T-cell (primary cell): ENCODE data around the gene AMDHD1. TPM values are rescaled to one million over a fixed set of nuclear protein-coding genes. Genes with fewer than 3 reads are reported as not detected.

Experiments used
- total RNA-seq, 35 experiments: library from RNA in 6 of 35; stranded (reverse) in 6 of 35; fragments of 120-200 nt in 1 of 35; gene quantifications; one replicate each; pipeline versions ENCODE4 v1.2.1 to v1.2.4 and lab custom pipeline; 2013 to 2026

AMDHD1 gene
- total RNA-seq, 5 donors from 2014 or later (not counting 1 experiment from before 2014, with no cell fraction given), result 0.40 to 2.6 (median 1.2) TPM

Other genes with a start within 250 kb of the AMDHD1 start
- gene NTN4, start 152.6 kb upstream of the AMDHD1 start, total RNA-seq, result 1 to 10 TPM in 3 of 5 donors, under 1 TPM in 2; 0.53 to 4.1 (median 1.3) TPM
- 10 to 100 TPM; 14.0 to 33.6 (median 19.3) TPM for gene SNRPF, start 84.4 kb upstream of the AMDHD1 start, total RNA-seq
- 1 to 10 TPM in 1 of 5 donors, under 1 TPM in 2, not detected in 2; 0.14 to 1.4 (median 0.49) TPM for gene CCDC38, start 717 bp upstream of the AMDHD1 start, total RNA-seq
- gene HAL, start 53.0 kb downstream of the AMDHD1 start, total RNA-seq, result 1 to 10 TPM in 3 of 5 donors, under 1 TPM in 2; 0.54 to 2.4 (median 1.1) TPM
- gene LTA4H, start 92.3 kb downstream of the AMDHD1 start, total RNA-seq, result 10 to 100 TPM; 50.5 to 61.6 (median 58.7) TPM